H1 (cell line): ENCODE results near the gene CAPN15. TPM values are rescaled to one million over a fixed set of nuclear protein-coding genes. Genes with fewer than 3 reads are reported as not detected.

Source experiments
- EGR1 ChIP-seq: IDR thresholded peaks from 2 replicates; pipeline ENCODE4 v1.6.1; 2011; ENCODE audit warnings: low read depth, low read length, borderline replicate concordance
- MAFK ChIP-seq: IDR thresholded peaks from 2 replicates; pipeline ENCODE4 v1.6.1; 2012; ENCODE audit warnings: low read depth, mild to moderate bottlenecking, improper control_type of control experiment, low read length
- POLR2A ChIP-seq, 2 experiments: IDR thresholded peaks; 1 replicate in 1 of 2; 2 replicates in 1 of 2; pipeline ENCODE4 v1.6.1; 2011; ENCODE audit warnings: low read depth in 2 of 2, low read length in 2 of 2, mild to moderate bottlenecking in 2 of 2; ENCODE audit errors: control extremely low read depth in 1 of 2
- RXRA ChIP-seq: IDR thresholded peaks from 2 replicates; pipeline ENCODE4 v1.6.1; 2011; ENCODE audit warnings: low read depth, mild to moderate bottlenecking, low read length, moderate library complexity; ENCODE audit not compliant: insufficient read depth
- SIRT6 ChIP-seq: IDR thresholded peaks from one replicate; pipeline ENCODE4 v1.7.1; 2012; ENCODE audit warnings: low read length, inconsistent platforms
- SP2 ChIP-seq: IDR thresholded peaks from 2 replicates; pipeline ENCODE4 v1.6.1; 2012; ENCODE audit warnings: mild to moderate bottlenecking, low read length, inconsistent platforms
- polyA plus RNA-seq, 7 experiments: library from polyadenylated mRNA; depleted of rRNA in 3 of 7; stranded (reverse) in 5 of 7; unstranded in 2 of 7; fragments of >200 nt in 5 of 7; fragments of 200-250 nt in 2 of 7; gene quantifications; 1 replicate in 5 of 7; 2 replicates in 1 of 7; 4 replicates in 1 of 7; pipeline versions ENCODE4 v1.2.1 to v1.2.3, GENCODE V29; 2011 to 2013; ENCODE audit warnings: missing spikeins in 2 of 7, mixed read lengths in 2 of 7
- total RNA-seq: library from RNA; stranded (reverse); fragmentation: NEBNext Ultra II Directional; extraction: Animal tissue kit (Norgen Biotek cat#: 25700); gene quantifications from 2 replicates; pipeline ENCODE4 v1.2.1, GENCODE V29; 2021
- TF ChIP-seq, protein P1 (sequence below): fragments of 300-600 bp; sonication (generic); IDR thresholded peaks from 2 replicates; pipeline ENCODE4 v1.7.1; 2012; ENCODE audit warnings: low read length, moderate library complexity, mild to moderate bottlenecking, inconsistent platforms; ENCODE audit not compliant: insufficient replicate concordance

The CAPN15 gene
- total and polyA plus RNA-seq, 2 of the 8 experiments (the other 6 are each of a cell fraction or from before 2014, with no cell fraction given): 38.9 to 76.9 TPM

GRCh38 chr16:557463-558297 is 30.2 kb downstream of the CAPN15 start (continued):
- TF ChIP-seq, protein P1, sequence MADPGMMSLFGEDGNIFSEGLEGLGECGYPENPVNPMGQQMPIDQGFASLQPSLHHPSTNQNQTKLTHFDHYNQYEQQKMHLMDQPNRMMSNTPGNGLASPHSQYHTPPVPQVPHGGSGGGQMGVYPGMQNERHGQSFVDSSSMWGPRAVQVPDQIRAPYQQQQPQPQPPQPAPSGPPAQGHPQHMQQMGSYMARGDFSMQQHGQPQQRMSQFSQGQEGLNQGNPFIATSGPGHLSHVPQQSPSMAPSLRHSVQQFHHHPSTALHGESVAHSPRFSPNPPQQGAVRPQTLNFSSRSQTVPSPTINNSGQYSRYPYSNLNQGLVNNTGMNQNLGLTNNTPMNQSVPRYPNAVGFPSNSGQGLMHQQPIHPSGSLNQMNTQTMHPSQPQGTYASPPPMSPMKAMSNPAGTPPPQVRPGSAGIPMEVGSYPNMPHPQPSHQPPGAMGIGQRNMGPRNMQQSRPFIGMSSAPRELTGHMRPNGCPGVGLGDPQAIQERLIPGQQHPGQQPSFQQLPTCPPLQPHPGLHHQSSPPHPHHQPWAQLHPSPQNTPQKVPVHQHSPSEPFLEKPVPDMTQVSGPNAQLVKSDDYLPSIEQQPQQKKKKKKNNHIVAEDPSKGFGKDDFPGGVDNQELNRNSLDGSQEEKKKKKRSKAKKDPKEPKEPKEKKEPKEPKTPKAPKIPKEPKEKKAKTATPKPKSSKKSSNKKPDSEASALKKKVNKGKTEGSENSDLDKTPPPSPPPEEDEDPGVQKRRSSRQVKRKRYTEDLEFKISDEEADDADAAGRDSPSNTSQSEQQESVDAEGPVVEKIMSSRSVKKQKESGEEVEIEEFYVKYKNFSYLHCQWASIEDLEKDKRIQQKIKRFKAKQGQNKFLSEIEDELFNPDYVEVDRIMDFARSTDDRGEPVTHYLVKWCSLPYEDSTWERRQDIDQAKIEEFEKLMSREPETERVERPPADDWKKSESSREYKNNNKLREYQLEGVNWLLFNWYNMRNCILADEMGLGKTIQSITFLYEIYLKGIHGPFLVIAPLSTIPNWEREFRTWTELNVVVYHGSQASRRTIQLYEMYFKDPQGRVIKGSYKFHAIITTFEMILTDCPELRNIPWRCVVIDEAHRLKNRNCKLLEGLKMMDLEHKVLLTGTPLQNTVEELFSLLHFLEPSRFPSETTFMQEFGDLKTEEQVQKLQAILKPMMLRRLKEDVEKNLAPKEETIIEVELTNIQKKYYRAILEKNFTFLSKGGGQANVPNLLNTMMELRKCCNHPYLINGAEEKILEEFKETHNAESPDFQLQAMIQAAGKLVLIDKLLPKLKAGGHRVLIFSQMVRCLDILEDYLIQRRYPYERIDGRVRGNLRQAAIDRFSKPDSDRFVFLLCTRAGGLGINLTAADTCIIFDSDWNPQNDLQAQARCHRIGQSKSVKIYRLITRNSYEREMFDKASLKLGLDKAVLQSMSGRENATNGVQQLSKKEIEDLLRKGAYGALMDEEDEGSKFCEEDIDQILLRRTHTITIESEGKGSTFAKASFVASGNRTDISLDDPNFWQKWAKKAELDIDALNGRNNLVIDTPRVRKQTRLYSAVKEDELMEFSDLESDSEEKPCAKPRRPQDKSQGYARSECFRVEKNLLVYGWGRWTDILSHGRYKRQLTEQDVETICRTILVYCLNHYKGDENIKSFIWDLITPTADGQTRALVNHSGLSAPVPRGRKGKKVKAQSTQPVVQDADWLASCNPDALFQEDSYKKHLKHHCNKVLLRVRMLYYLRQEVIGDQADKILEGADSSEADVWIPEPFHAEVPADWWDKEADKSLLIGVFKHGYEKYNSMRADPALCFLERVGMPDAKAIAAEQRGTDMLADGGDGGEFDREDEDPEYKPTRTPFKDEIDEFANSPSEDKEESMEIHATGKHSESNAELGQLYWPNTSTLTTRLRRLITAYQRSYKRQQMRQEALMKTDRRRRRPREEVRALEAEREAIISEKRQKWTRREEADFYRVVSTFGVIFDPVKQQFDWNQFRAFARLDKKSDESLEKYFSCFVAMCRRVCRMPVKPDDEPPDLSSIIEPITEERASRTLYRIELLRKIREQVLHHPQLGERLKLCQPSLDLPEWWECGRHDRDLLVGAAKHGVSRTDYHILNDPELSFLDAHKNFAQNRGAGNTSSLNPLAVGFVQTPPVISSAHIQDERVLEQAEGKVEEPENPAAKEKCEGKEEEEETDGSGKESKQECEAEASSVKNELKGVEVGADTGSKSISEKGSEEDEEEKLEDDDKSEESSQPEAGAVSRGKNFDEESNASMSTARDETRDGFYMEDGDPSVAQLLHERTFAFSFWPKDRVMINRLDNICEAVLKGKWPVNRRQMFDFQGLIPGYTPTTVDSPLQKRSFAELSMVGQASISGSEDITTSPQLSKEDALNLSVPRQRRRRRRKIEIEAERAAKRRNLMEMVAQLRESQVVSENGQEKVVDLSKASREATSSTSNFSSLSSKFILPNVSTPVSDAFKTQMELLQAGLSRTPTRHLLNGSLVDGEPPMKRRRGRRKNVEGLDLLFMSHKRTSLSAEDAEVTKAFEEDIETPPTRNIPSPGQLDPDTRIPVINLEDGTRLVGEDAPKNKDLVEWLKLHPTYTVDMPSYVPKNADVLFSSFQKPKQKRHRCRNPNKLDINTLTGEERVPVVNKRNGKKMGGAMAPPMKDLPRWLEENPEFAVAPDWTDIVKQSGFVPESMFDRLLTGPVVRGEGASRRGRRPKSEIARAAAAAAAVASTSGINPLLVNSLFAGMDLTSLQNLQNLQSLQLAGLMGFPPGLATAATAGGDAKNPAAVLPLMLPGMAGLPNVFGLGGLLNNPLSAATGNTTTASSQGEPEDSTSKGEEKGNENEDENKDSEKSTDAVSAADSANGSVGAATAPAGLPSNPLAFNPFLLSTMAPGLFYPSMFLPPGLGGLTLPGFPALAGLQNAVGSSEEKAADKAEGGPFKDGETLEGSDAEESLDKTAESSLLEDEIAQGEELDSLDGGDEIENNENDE: no peak
- TF ChIP-seq POLR2A (IDR thresholded peaks at IDR 0.05; ENCODE audit: control extremely low read depth in 1 of 2, low read depth in 2 of 2, low read length in 2 of 2): no peak
- no peak for TF ChIP-seq MAFK
- no peak for TF ChIP-seq SP2
- no peak for TF ChIP-seq SIRT6
- TF ChIP-seq EGR1: no peak
- TF ChIP-seq RXRA: no peak
